Measurements from ENCODE around the gene MYH9.

The MYH9 gene

GRCh38 chr22:36315325-36315724, 72.4 kb downstream of the MYH9 start:
- DNase-seq (ENCODE audit: low read depth in 2 of 2), result no peak

GRCh38 chr22:36311386-36312085, 76.2 kb downstream of the MYH9 start:
- no peak for DNase-seq (ENCODE audit: low read depth in 2 of 2)

GRCh38 chr22:36308880-36309279, 78.9 kb downstream of the MYH9 start:
- no peak for DNase-seq (ENCODE audit: low read depth in 2 of 2)

- DNase-seq (ENCODE audit: low read depth in 2 of 2), result no peak
Observed at GRCh38 chr22:36306227-36306626, 81.5 kb downstream of the MYH9 start.

- DNase-seq (ENCODE audit: low read depth in 2 of 2), result no peak
Observed at GRCh38 chr22:36305813-36306212, 82.0 kb downstream of the MYH9 start.

- no peak for DNase-seq (ENCODE audit: low read depth in 2 of 2)
Observed at GRCh38 chr22:36304429-36304828, 83.3 kb downstream of the MYH9 start.

- DNase-seq (ENCODE audit: low read depth in 2 of 2), result no peak
Observed at GRCh38 chr22:36303874-36304273, 83.9 kb downstream of the MYH9 start.

GRCh38 chr22:36303115-36303467, 84.7 kb downstream of the MYH9 start:
- DNase-seq (ENCODE audit: low read depth in 2 of 2), result no peak

- no peak for DNase-seq (ENCODE audit: low read depth in 2 of 2)
Observed at GRCh38 chr22:36302439-36303114, 85.2 kb downstream of the MYH9 start.

- peak in 1 of 2 experiments; percentile 34 for DNase-seq (ENCODE audit: low read depth in 2 of 2)
Observed at GRCh38 chr22:36301851-36302250, 85.9 kb downstream of the MYH9 start.

- DNase-seq (ENCODE audit: low read depth in 2 of 2), result no peak
Observed at GRCh38 chr22:36301384-36301828, 86.4 kb downstream of the MYH9 start.

- no peak for DNase-seq (ENCODE audit: low read depth in 2 of 2)
Observed at GRCh38 chr22:36300396-36301212, 87.2 kb downstream of the MYH9 start.

- DNase-seq (ENCODE audit: low read depth in 2 of 2), result no peak
Observed at GRCh38 chr22:36299911-36300310, 87.9 kb downstream of the MYH9 start.

- DNase-seq (ENCODE audit: low read depth in 2 of 2), result no peak
Observed at GRCh38 chr22:36299295-36299694, 88.5 kb downstream of the MYH9 start.

- DNase-seq (ENCODE audit: low read depth in 2 of 2), result no peak
Observed at GRCh38 chr22:36298601-36299000, 89.2 kb downstream of the MYH9 start.

GRCh38 chr22:36298118-36298517, 89.6 kb downstream of the MYH9 start:
- no peak for DNase-seq (ENCODE audit: low read depth in 2 of 2)

GRCh38 chr22:36297568-36297967, 90.2 kb downstream of the MYH9 start:
- DNase-seq (ENCODE audit: low read depth in 2 of 2), result no peak

GRCh38 chr22:36296690-36297089, 91.1 kb downstream of the MYH9 start:
- DNase-seq (ENCODE audit: low read depth in 2 of 2), result no peak

GRCh38 chr22:36295247-36295646, 92.5 kb downstream of the MYH9 start:
- no peak for DNase-seq (ENCODE audit: low read depth in 2 of 2)

GRCh38 chr22:36294801-36295200, 93.0 kb downstream of the MYH9 start:
- no peak for DNase-seq (ENCODE audit: low read depth in 2 of 2)

- no peak for DNase-seq (ENCODE audit: low read depth in 2 of 2)
Observed at GRCh38 chr22:36294293-36294620, 93.5 kb downstream of the MYH9 start.

- DNase-seq (ENCODE audit: low read depth in 2 of 2), result no peak
Observed at GRCh38 chr22:36293606-36294292, 94.0 kb downstream of the MYH9 start.

Data from fibroblast of skin of left biceps (primary cell).